NCI-H82 treated with DMSO at 0.1 percent for 48 hours (cell line): ENCODE data around the gene RNASE7.
"Not testable (repeated sequence)": the region's sequence is repeated elsewhere in the genome, so short reads cannot be mapped to it uniquely, and the experiment has no call there.

ENCODE experiments used
- DNase-seq: peaks from one replicate; lab custom pipeline; 2025; ENCODE audit not compliant: unreplicated experiment; lab: John Stamatoyannopoulos, UW

Gene RNASE7

GRCh38 chr14:21023174-21023573, 19.0 kb upstream of the RNASE7 start:
- no peak for DNase-seq

DNA sequence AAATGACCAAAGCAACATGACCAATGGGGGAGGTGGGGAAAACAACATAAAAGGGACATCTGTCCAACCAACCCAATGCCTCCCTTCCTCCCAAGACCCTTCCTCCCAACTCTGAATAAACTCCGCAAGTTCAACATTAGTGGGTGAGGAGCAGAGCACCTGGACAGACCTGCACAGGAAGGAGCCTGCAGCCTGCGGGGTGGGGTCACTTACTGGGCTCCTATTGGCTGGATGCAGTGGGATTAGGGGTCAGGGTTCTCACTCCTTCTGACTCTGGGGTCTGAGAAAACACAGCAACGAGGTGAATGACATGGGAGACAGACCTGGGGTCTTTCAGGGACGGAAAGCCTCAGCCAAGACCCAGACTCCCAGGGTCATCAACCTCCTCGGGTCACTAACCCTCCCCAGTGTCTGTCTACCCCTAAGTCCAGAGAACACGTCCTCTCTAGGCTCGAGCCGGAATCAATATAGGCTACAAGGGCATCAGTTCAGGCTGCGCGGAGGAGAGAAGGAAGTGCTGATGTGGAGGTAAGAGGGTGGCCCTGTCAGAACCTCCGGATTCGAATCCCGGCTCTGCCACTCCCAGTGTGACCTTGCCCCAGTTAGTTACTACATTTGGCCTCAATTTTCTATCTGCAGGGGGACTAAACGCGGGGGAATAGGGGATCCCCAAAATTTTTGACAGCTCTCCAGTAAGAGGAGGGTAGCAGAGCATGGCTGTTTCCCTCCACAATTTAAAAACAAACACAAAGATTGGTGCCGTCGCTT, 18.2 kb upstream of the RNASE7 start:
- DNase-seq: no peak

DNA sequence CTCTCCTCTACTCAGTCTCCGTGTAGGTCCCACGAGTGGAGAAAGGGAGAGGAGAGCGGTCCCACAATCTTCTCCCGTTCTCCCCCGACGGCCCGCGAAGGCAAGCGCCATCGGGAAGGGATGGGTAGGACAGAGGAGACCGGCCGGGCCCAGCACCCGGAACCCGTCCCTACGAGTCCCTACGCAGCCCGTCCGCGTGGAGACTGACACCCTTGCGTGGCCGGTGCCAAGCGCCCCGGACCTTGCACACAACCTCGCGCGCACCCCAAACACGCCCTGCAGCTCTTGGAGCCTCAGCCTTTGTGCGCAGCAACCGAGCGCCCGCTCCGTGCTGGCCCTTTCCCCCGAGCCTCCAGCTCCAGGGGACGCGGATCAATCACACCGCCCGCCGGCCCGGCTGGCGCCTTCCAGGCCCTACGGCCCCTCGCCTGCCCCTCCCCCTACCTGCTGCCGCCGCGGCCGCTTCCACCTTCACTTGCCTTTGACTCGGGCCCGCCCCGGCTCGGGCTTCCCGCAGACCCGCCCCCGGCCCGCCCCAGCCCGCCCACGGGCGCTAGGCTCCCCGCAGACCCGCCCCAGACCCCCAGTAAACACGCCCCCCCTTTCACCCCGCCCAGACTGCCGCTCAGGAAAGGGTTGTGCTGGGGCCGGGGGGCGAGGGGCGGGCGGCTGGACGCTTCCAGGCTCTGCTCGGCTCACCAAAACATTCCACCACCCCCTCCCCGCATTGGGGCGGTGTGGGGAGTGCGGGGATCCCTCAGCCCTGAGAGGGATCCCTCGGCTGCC, 17.4 kb upstream of the RNASE7 start, which contains the start of gene NDRG2:
NDRG2 (minus strand) TSS at position 477 of the 786 bp plus-strand sequence. CDS start 1,746 bp downstream, outside the sequence.
- no peak for DNase-seq

DNA sequence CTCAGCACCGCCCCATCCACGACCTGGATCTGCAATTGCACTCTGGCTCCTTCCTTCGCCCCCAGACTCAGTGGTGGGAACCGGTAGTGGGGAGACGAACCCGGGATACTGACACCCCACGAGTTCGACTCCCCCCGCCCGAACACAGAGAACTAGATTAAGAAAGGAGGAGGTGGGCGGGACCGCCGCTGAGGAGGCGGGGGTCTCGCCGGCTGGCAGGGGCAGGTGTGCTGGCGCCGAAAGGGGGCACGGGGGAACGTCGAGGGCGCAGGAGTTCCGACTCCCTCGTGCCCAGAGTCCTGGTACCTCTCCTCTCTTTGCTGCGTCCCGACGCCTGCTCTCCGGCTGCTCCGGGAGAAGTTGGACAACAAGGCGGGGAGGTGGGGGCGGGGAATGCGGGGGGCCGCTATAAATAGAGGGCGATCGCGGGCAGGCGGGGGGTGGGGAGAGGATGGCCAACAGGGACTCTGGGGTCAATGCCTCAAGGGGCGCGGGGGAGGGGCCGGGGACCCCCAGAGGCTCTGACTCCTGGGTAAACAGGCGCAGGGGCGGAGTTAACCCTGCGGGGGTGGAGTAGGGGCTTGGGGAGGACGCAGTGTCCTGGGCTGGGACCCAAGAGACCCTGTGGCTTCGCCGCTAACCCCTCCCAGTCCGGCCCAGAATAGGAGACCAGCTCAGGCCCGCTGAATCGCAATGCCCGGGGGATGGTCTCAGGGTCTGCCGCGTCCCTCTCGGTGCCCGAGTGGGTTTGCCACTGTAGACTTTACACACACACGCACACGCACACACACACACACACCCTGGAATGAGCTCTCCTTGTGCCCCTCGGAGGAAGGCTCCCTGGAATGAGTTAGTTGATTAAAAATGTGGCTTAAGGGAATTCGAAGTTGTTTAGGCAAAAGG, 16.5 kb upstream of the RNASE7 start:
- no peak for DNase-seq

DNA sequence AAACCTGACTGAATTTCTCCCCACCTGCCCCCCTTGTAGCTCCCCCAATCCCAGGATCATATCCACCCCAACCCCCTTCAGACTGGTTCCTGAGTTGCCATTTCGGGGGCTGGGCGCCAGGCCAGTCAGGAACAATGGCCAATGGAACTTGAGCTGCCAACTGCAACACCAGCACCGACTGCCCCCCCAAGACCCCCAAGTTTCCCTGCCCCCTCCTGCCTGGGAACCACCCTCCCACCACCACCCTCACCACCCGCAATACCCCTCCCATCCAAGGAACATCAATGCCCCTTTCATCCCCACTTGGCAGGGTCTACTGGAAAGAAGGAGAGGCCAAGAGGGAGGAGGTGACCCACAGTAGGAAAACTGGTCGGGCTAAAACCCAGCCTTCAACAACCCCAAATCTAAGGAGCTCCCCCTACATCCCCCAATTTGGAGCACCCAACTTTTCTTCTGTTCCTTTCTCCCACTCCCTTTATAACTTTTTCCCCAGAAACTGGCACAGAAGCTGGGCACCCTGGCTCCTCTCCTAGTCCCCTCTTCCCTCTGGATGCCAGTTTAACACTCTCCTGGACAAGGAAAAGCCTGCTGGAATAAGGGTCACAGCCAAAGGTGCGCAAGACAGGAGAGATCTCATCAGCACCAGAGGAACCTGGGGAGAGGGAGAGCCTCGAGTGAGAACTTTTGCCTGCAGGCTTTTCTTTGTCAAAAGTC, 15.7 kb upstream of the RNASE7 start:
- DNase-seq: no peak

DNA sequence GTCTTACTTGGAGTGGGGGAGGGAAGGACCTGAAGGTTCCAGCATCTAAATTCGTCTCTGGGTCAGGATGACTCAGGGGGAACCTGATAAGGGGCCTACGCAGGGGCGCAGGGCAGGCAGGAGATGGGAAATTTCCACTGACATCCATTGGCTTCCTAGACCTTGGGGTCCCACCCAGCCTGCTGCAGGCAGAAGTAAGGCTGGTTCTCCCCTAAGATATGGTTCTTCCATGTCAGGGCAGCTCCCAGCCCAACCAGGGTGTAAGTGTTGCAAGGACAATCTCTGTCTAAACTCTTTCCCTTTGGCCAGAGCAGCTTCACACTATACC, 15.2 kb upstream of the RNASE7 start:
- DNase-seq: no peak

- DNase-seq: no peak
These were observed 12.2 kb upstream of the RNASE7 start, which contains the start of gene TPPP2 for GRCh38 chr14:21029917-21030316. Gene TPPP2, plus strand, starts transcription at chr14:21030217. Its CDS starts 365 bp downstream, at chr14:21030582.

DNA sequence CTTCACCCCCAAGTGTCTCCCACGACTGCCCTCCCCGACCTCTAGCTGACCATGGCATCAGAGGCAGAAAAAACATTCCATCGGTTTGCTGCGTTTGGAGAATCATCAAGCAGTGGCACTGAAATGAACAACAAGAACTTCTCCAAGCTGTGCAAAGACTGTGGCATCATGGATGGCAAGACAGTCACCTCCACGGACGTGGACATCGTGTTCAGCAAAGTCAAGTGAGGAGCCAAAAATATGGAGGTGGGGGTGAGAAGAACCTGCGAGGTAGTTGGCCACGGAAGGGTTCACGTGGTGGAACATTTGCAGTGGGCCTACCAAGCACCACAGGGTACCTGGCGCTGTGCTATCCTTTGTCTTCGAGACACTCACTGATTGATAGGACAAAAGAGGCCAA, 11.6 kb upstream of the RNASE7 start:
- DNase-seq: no peak

DNA sequence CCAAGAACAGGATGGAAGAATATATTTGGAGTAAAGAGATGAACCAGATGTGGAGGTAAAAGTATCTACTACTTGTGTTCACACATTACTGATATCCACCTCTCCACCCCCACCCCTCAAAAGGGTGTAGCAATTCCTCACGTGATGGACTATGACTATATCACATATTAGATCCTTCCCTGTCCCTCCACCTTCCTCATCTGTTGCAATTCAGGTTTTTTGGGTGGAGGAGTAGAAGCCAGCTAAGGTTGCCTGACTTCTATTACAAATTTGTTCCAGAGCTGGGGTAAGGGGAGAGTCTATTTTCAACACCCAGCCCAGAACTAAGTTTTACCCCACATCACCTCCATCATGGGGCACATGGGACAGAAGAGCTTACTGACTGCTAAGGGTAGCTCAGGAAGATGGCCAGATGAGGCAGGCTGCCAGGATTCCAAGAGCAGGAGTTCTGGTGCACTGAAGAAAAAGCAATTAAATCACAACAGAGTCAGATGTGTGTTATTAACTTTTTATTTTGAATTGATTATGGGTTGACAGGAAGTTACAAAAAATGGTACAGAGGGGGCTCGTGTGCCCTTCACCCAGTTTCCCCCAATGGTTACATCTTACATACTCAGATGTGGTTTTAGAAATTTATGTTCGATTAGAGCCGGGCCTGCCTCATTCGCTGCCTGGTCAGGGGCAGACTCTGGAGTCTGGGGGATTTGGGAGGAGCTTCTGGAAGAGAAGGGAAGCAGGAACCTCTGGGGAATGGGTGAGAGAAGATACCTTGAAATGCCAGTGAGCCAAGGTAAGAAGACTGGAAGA, 9.6 kb upstream of the RNASE7 start:
- no peak for DNase-seq

DNA sequence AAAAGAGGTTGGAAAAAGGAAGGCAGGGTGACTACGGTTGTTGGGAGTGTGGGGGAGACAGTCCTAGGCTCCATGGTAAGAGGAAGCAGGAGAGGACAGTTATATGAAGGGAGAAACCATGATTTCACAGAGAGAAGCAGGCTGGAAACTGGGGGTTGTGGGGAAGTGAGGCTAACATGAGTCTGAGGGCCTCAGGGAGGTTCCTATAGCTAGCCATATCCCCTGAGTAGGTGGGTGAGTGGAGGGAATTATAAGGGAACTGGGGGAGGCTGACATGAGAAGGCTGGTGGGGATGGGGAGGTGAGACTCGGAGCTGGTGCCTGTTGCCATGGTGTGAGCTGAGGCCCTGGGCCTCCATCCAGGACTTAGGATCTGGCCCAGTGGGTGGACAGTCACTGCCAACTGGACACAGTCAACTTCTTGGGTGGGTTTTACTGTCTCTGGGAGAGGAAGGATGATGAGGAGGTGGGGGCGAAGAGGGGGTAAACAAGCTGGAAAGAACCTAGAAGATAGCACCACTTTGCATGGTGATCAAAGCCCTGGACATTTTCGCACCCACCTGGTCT, 8.9 kb upstream of the RNASE7 start:
- no peak for DNase-seq

GRCh38 chr14:21034707-21035106, 7.5 kb upstream of the RNASE7 start, which contains the start of gene RNASE13:
Gene RNASE13, minus strand, starts transcription at chr14:21034807. Its CDS starts 519 bp downstream, at chr14:21034288.
- DNase-seq: no peak

GRCh38 chr14:21036751-21037150, 5.4 kb upstream of the RNASE7 start:
- no peak for DNase-seq

GRCh38 chr14:21037156-21037555, 5.0 kb upstream of the RNASE7 start:
- DNase-seq: peak; percentile 78

- DNase-seq: peak; percentile 69
These were observed 3.4 kb upstream of the RNASE7 start for GRCh38 chr14:21038441-21039422.

DNA sequence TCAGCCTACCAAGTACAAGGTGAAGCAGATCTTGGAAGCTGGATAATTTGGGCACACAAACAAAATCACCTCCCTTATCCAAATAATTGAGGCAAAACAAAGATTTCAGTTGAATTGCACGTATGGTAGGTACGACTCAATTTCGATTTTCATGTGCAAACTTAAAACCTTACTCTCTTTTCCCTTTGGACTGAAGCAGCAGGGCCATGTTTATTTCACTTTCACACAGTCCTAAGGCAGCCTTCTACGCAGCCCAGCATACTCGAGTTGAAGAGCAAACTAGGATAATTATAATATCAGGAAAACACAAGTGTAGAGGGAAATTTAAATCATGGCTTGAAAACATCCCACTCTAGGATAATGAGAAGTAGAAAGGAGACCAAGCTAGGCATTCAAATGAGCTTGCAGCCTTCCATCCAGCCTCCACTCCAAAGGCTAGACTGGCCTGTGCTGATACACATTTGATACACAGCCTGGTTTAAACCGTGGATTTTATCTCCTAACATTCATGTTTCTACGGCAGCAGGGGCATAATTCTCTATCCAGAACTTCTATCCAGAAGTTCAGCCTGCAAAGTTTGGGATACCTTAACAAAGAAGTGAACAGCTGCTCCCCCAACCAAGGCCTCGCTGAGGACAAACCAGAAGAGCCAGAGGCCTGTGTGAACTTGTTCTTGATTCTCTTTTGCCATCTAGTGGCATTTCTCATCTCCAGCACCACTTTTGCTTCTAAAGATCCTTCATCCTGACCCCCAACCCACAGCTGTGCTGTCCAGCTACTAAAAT, 2.4 kb upstream of the RNASE7 start:
- no peak for DNase-seq

DNA sequence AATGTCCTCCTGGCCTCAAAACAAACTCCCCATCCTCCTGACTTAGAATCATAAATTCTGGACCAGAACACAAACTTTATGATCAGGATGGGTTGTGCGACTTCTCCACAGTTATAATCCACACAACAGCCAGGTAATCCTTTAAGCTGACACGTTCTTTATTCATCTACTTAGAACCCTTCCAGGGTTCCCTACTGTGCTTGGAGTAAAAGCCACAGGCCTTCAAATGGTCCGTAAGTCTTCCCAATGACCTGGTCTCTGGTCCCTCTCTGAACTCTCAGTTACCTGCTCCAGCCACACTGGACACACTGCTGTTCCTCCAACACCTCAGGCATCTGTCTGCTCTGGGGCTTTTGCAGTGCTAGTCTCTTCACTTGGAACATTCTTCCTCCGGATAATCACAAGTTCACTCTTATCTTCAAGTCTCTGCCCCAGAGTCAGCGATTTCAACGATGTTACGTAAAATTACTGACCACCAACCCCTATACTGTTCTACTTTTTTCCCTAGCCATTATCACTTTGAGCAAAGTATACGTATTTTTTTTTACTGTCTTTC, 1.7 kb upstream of the RNASE7 start:
- no peak for DNase-seq

- not testable (repeated sequence) for DNase-seq
These were observed 1.2 kb upstream of the RNASE7 start for GRCh38 chr14:21040941-21041340.
